AG04450 (cell line): ENCODE results near the gene FAM124A. TPM values are rescaled to one million over a fixed set of nuclear protein-coding genes. Genes with fewer than 3 reads are reported as not detected.

Experiments
- CTCF ChIA-PET: fragments of 300-600, 350-600 bp; formaldehyde crosslinking; extraction: SDS; loops from one replicate; lab custom pipeline; 2022; ENCODE audit warnings: antibody characterized with exemption, inconsistent platforms; lab: Charles Lee
- POLR2A ChIA-PET: fragments of 350-600 bp; formaldehyde crosslinking; extraction: SDS; loops from one replicate; lab custom pipeline; 2021; ENCODE audit warnings: antibody characterized with exemption, inconsistent platforms; lab: Yijun Ruan, JAX
- DNase-seq: peaks from one replicate; pipeline ENCODE4 v3.0.0-alpha.2; 2011; ENCODE audit warnings: low read depth, low spot score
- H3K27ac ChIP-seq: one replicate; pipeline ENCODE4 v1.5.1; 2012; ENCODE audit warnings: low read depth, low read length, control low read depth
- H3K27me3 ChIP-seq: one replicate; pipeline ENCODE4 v1.6.0; 2012; ENCODE audit warnings: low read length; ENCODE audit not compliant: control insufficient read depth, insufficient read depth
- H3K4me3 ChIP-seq: 2 replicates; pipeline ENCODE4 v1.5.1; 2011; ENCODE audit warnings: mild to moderate bottlenecking, low read depth, low read length, control low read depth
- H3K9me3 ChIP-seq: 2 replicates; pipeline ENCODE4 v1.5.1; 2012; ENCODE audit warnings: low read length; ENCODE audit not compliant: control insufficient read depth, insufficient read depth
- polyA minus RNA-seq: library from RNA; depleted of rRNA, polyadenylated mRNA; stranded (reverse); fragments of >200 nt; gene quantifications from 2 replicates; pipeline ENCODE4 v1.2.3, GENCODE V29; 2011; rRNA and poly(A)+ RNA removed
- polyA plus RNA-seq: library from polyadenylated mRNA; depleted of rRNA; stranded (reverse); fragments of >200 nt; gene quantifications from 2 replicates; pipeline ENCODE4 v1.2.3, GENCODE V29; 2011; rRNA removed
- TF ChIP-seq, protein P1 (sequence below): IDR thresholded peaks from 2 replicates; pipeline ENCODE4 v1.5.1; 2011; ENCODE audit warnings: low read depth, low read length, control low read depth, inconsistent platforms

Gene FAM124A, protein sequence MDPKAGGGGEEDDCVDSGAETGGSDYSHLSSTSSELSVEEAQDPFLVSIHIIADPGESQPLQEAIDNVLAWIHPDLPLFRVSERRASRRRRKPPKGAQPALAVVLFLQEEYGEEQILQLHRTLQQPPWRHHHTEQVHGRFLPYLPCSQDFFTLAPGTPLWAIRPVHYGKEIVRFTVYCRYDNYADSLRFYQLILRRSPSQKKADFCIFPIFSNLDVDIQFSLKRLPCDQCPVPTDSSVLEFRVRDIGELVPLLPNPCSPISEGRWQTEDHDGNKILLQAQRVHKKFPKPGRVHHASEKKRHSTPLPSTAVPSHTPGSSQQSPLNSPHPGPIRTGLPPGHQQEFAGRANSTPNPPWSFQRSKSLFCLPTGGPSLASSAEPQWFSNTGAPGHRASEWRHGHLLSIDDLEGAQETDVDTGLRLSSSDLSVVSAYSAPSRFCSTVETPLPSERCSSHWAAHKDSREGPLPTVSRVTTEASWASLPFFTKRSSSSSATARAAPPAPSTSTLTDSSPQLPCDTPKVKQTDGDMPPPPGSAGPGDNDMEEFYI
- polyA plus RNA-seq: 0.06 and 0.14 TPM in 2 replicates
- 0.09 and 0.22 TPM in 2 replicates for polyA minus RNA-seq

DNA sequence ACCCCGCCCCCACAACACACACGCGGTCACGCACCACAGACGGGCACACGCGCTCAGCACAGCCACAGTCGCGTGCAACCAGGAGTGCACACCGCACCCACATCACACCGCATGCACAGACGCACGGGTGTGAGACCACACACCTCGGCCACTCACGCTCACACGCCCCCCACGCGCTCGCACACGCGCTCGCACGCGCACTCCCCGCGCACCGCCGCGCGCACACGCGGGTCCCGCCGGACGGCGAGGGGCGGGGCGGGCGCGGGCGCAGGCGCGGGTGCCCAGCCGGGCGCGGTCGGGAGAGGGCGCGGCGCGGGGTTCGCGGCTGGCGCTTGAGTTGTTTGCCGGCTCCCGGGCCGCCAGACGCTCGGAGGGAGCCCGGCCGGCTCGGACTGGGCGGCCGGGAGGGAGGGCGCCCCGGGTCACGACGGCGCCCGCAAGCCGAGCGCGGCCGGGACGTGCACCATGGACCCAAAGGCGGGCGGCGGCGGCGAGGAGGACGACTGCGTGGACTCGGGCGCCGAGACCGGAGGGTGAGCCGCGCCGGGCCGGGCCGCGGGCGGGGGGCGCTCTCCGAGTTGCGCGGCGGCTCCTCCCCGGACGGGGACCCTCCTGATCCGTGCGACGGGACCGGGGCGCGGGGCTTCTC lies at the start of gene FAM124A:
Gene FAM124A, plus strand, starts transcription at position 362 of the 649 bp plus-strand sequence. Its CDS starts 104 bp downstream, at position 466.
- H3K27ac ChIP-seq: no peak within 1 kb of the TSS
- peaks cover 48% of the 10 kb centered on the region for H3K27me3 ChIP-seq
- ChIA-PET POLR2A (no interaction called here), CTCF (no interaction called here)
- peak within 1 kb of the TSS; percentile 69 for H3K4me3 ChIP-seq
- TF ChIP-seq, protein P1, sequence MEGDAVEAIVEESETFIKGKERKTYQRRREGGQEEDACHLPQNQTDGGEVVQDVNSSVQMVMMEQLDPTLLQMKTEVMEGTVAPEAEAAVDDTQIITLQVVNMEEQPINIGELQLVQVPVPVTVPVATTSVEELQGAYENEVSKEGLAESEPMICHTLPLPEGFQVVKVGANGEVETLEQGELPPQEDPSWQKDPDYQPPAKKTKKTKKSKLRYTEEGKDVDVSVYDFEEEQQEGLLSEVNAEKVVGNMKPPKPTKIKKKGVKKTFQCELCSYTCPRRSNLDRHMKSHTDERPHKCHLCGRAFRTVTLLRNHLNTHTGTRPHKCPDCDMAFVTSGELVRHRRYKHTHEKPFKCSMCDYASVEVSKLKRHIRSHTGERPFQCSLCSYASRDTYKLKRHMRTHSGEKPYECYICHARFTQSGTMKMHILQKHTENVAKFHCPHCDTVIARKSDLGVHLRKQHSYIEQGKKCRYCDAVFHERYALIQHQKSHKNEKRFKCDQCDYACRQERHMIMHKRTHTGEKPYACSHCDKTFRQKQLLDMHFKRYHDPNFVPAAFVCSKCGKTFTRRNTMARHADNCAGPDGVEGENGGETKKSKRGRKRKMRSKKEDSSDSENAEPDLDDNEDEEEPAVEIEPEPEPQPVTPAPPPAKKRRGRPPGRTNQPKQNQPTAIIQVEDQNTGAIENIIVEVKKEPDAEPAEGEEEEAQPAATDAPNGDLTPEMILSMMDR: peak; percentile 12; the same call in 1 of the 2 replicates
- H3K9me3 ChIP-seq: no peaks in the 10 kb centered on the region
- DNase-seq: no peak

DNA sequence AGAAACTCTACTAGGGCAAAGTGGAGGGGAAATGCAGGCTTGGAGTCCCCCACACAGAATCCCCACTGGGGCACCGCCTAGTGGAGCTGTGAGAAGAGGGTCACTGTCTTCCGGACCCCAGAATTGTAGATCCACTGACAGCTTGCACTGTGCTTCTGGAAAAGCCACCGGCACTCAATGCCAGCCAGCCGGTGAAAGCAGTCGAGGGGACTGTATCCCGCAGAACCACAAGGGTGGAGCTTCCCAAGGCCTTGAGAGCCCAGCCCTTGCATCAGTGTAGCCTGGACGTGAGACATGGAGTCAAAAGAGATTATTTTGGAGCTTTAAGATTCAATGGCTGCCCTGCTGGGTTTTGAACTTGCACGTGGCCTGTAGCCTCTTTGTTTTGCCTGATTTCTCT lies 47.2 kb upstream of the FAM124A start:
- POLR2A ChIA-PET: no interaction called here
- TF ChIP-seq, protein P1: no peak
- no peak overlapping the region for H3K4me3 ChIP-seq
- H3K9me3 ChIP-seq: no peaks in the 10 kb centered on the region
- DNase-seq: no peak
- no peak overlapping the region for H3K27ac ChIP-seq
- CTCF ChIA-PET: no interaction called here
- H3K27me3 ChIP-seq: peaks cover 2% of the 10 kb centered on the region

DNA sequence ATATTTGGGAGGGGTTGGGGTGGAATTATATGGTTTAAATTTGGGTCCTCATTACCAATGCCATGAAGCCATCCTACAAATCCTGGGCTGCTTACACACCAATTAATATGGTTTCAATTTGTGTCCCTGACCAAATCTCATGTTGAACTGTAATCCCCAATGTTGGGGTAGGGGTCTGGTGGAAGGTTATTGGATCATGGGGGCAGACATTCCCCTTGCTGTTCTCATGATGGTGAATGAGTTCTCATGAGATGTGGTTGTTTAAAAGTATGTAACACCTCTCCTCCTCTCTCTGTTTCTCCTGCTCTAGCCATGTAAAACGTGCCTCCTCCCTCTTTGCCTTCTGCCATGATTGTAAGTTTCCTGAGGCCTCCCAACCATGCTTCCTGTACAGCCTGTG lies 46.6 kb upstream of the FAM124A start:
- TF ChIP-seq, protein P1: no peak
- Histone ChIP-seq H3K27ac (no peak overlapping the region), H3K27me3 (peaks cover 2% of the 10 kb centered on the region), H3K9me3 (no peaks in the 10 kb centered on the region), H3K4me3 (no peak overlapping the region)
- DNase-seq: no peak
- POLR2A ChIA-PET: no interaction called here
- CTCF ChIA-PET: no interaction called here

DNA sequence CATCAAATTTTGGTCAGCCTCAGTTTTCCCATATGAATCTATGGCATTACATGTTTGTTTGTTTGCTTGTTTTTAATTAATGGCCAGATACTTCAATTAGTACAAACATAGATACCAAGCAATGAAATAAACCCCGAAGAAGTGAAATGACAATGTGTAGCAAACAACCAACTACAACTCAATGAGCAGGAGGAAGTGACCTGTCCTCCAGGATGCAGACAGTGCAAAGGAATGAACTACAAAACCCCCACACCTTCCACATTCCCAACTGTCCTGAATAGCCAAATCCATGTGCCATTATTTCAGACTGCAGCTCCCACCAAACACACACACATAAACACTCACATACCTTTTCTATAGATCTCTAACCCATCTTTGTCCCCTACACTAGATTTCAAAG lies 45.0 kb upstream of the FAM124A start:
- H3K9me3 ChIP-seq: no peaks in the 10 kb centered on the region
- peaks cover 2% of the 10 kb centered on the region for H3K27me3 ChIP-seq
- TF ChIP-seq, protein P1: no peak
- H3K27ac ChIP-seq: no peak overlapping the region
- DNase-seq: no peak
- POLR2A ChIA-PET: no interaction called here
- H3K4me3 ChIP-seq: no peak overlapping the region
- CTCF ChIA-PET: no interaction called here
